Left lobe of liver (tissue), 2 donors: Measurements from ENCODE around the gene TACC2. TPM values are rescaled to one million over a fixed set of nuclear protein-coding genes. Genes with fewer than 3 reads are reported as not detected.

Experiments
- ATAC-seq: fragments of 200-7000 bp; cut with Tn5 transposase; one replicate; pipeline ENCODE4 v1.9.1; 2020; ENCODE audit warnings: mild to moderate bottlenecking, moderate library complexity
- DNase-seq: peaks from one replicate; pipeline ENCODE4 v3.0.0-alpha.2; 2020; ENCODE audit warnings: low spot score
- total RNA-seq: library from RNA; stranded (reverse); gene quantifications from one replicate; pipeline ENCODE4 v1.2.1, GENCODE V29; 2021
- donor health status: DM: no; HTN: no; CAD: no; lungs with moderate emphysema.
- donor health status: DM: no; HTN: yes; CAD: no.

Gene TACC2
- total RNA-seq, 1 donor from 2014 or later, result 21.5 TPM

DNA sequence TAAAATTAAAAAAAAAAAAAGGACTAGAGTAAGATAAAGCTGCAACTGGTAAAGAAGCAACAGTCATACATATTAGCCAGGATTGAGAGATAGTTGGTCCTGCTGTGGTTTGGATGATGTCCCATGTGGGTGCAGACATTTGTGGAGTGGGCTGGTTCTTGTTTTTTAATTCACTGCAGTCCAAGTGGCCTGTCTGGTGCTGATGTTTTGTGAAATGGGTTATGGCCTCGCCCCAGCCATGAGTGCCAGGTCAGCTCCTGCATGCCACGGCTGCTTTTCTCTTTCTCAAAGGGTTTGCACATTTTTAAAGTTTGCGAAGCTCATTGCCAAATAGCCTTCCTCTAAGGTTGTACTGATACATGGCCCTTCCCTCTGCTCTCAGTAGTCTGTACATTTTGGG, 268.1 kb downstream of the TACC2 start:
- no peak for ATAC-seq

DNA sequence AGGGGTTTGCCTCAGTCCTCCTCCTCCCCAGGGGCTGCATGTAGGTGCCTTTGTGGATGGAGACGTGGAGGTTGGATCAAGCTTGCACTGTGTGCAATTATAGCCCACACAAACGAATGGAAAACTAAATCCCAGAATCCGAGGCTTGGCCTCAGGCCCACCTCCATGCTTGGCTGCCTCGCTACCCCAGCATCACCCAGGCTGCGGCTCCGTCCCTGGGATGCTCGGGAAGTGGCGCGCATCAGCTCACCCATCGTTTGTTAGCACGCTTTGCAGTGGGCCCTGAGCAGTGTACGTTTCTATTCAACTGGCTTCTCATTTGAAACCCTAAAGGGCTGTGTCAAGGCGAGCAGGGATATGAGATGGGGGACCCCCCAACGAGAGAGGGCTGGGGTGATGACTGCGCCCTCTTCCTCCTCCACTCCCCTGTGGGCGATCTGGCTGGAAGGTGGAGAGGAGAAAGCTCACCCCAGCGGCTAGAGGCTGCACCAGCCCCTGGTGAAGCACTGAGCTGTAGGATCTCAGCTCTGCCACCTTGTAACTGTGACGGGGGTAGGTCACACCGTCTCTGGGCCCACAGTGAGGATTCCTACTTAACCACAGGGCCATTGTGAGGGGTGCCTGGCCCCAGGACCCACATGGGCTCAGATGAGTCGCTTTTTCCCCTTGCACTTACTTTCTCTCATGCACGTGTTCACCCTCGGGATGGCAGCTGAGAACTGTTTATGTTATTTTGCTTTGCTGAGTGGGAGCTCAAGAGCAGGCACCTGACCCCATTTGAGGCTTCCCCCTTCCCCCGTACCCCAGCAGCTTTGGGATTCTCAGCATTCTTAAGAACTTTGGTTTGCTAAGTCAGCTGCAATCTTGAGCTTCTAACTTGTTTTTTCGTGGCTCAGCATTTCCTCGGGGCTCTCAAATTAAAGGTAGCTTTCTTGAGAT, 269.4 kb downstream of the TACC2 start:
- DNase-seq, result peak; percentile 16
- no peak for ATAC-seq

More for the DNA sequence above, 268.1 kb downstream of the TACC2 start:
- DNase-seq, result no peak

DNA sequence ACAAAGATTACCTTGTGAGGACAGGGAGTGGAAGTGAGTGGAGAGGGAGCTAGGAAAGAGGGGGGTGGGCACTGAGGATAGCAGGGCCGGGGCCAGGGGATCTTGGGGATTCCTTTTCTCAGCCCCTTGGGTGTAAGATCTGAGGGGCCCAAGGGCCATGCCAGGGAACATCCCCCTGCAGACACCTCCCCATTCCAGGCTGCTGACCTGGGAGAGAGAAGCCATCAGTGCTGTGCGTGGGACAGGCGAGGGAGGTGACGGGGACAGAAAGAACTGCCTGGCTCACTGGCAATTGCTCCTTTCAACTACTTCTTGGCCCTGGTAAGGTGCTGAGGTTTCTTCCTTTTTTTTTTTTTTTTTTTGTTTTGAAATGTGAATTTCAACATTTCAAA, 270.1 kb downstream of the TACC2 start:
- DNase-seq (peak; percentile 16), ATAC-seq (no peak)

DNA sequence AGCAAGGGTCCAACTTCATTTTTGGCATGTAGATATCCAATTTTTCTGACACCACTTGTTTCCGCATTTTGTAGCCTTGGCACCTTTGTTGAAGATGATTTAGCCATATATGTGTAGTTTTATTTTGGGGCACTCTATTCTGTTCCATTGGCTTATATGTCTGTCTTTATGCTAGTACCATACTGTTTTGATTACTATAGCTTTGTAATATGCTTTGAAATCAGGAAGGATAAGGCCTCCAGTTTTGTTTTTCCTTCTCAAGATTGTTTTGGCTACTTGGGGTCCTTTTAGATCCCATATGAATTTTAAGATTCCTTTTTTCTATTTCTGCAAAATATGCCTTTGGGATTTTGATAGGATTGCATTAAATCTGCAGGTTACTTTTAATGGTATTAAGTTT, 272.6 kb downstream of the TACC2 start:
- DNase-seq (no peak), ATAC-seq (no peak)

DNA sequence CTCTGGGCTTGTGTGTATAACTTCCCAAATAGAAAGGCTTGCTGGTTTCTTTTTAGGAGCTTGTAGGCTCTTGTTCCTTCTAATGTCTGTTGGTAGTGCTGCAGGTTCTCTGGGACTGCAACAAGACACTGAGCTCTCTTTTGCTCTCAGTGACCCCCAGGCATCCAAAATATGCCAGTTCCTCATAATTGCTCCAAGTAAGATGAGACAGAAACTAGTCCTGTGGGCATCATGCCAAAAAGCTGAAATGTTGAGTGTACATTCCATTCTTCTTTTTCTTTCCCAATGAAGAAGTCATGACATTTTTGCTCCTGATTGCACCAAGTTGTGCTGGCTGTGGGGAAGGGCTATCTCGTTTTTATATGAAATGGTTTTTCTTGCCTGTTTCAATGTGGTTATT, 275.0 kb downstream of the TACC2 start:
- no peak for ATAC-seq
- DNase-seq, result no peak

DNA sequence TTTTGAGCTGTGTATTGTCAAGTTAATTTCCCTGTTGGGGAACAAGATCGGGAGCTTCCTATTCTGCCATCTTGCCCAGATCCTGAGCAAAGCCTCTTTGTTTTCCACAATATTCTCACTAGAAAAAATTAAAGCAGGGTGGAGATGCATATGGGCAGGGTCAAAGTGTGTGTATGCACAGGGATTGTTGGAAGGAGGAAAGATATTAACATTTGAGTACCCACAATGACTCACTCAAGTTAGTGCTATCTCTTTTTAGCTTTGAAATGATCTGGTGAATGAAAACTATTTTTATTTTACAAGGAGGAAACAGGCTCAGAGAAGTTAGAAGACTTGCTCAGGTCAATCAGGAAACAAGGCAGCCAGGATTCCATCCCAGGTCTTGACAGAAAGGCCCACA, 275.5 kb downstream of the TACC2 start:
- DNase-seq (no peak), ATAC-seq (no peak)

DNA sequence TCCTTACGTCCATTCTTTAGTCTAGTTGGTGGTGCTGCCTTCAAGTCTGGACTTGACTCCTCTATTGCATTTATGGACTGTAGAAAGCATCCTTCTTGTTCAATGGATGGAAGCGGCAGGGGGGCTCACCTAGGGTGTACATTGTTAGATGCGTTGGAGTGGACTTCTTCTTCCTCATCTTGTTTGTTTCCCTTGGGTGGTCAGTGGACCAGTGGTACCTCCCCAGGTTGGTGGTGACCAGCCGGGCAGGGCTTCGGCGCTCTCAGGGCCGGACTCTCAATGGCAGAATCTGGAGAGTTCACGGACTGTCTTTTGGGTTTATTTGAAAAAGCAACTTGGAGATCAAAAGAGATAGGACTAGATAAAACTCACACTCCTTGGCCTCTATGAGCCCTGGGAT, 276.0 kb downstream of the TACC2 start:
- ATAC-seq, result no peak
- no peak for DNase-seq

DNA sequence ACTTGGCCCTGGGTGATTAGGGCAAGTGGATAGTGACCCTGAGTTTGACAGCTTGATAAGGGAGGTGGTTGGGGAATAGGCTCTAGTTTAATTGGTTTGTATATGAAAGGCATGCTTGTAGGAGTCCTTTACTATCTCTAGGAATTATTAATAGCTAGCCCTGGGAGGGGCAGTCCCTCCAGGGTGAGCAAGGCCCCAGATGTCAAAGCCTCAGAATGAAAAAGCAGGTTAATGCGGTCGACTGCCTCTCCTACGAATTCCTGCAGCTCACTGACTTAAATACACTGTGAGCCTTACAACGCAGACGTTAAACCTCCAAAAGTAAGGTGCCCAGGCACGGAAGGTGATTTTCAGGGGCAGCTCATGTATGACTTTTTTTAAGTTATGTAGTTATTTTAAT, 276.9 kb downstream of the TACC2 start:
- DNase-seq (no peak), ATAC-seq (no peak)

DNA sequence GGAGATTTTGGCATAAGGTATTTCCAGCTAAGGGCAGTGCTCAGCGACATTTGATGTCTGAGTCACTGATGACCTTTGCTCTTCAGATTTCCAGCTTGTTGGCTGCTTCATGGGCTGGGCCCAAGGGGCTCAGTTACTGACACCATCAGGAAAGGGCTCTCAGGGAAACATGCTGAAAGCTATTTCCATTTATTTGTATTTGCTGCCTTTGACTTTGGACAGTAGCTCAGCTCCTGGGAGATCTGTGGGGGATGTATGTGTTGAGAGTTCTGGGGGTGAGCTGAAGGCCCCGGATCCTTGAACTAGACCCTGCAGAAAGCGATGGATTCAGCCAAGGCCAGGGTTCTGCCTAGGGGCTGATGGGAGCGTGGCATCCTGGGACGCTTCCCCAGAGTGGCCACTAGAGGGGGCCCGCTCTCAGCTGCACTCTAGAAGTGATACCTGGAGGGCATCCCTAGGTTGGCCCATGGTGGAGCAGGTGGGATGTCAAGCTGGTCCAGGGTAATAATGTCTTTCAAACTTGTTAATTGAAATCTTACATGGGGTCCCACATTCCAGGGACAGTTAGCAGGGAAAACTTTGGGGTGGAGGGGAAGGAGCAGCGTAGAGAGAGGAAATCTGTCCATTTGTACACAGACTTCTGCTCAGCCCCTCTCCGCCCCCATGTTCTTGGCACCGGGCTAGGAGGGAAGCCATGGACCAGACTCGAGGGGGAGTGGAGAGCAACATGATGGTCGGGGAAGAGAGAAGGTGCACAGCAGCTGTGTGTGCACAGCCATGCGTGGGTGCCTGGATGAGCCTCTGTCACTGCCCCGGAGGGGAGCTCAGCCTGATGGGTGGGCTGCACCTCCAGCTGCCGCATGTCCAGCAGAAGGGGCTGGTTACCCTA, 279.1 kb downstream of the TACC2 start:
- peak; percentile 54 for DNase-seq

DNA sequence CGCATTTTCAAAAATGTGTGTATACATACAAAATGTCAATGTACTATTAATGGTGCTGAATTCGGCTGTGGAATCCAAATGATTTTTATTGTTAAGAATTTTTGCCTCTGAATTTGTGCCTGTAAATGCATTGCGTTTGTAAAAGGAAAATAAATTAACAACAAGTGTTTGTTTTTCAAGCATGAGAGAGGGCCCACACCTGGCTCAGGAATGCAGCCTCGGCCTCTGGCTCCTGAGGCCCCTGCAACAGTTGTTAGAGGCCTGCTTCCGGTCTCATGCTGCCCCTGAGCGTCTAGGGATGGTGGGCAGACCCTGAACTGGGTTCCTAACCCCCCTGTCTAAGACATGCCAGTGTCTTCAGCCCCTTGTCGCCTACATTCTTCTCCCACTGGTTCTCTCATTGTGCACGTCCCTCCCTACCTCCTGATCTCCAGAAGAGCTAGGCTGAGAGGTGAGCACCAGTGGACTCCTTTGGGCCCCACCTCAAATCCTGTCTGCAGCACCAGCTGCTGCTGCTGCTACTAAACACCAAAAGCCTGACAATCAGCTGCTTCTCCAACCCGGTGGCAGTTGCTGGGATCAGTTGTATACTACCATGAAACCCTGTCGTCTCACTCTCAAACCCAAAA, 280.2 kb downstream of the TACC2 start:
- ATAC-seq (no peak), DNase-seq (no peak)

More for the DNA sequence above, 279.1 kb downstream of the TACC2 start:
- peak; percentile 97 for ATAC-seq

DNA sequence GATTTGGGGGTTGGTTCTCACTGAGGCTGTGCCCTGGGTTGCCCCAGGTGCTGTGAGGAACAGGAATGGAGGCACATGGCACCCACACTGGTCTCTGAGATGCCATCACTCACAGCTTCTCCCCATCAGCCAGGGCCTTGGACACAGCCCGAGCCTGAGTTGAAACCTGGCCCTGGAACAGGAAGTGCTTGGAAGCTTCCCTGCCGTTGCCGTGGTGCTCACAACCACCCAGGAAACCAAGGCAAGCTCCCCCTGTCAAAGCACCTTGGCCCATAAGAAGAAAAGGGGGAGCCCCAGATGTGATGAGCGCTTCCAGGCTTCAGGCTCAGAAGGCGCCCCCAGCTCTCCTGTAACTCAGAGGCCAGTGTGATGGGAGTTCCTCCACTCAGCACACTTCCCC, 282.1 kb downstream of the TACC2 start, which contains the start of gene BTBD16:
BTBD16 (plus strand) TSS at position 221 of the 400 bp plus-strand sequence. CDS start 3,786 bp downstream, outside the sequence.
- DNase-seq, result no peak
- no peak for ATAC-seq

DNA sequence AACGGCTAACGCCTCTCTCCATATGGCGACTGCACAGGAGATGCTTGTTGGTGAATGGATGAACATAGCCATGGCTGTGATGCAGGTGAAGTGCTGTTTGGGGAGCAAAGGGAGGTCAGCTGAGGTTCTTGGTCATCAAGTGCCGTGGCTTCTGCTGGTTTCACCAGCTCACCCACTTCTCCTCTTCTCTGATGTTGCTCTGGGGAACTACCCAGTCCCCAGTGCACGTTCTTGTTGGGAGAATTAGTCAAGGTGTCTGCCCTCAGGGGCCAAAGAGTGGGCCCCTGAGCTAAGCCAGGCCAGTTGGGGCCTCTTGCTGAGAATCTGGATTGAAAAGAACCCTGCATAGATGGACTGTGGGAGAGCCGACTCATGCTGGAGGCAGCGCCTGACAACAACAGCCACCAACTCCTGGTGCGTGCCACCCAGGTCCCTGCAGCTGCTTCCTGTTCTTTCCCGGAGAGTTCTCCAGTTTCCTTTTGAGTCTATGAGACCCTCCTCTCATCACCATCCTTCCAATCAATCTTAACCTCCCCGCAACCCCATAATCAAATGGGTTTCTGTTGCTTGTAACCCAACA, 285.1 kb downstream of the TACC2 start:
- DNase-seq, result no peak

DNA sequence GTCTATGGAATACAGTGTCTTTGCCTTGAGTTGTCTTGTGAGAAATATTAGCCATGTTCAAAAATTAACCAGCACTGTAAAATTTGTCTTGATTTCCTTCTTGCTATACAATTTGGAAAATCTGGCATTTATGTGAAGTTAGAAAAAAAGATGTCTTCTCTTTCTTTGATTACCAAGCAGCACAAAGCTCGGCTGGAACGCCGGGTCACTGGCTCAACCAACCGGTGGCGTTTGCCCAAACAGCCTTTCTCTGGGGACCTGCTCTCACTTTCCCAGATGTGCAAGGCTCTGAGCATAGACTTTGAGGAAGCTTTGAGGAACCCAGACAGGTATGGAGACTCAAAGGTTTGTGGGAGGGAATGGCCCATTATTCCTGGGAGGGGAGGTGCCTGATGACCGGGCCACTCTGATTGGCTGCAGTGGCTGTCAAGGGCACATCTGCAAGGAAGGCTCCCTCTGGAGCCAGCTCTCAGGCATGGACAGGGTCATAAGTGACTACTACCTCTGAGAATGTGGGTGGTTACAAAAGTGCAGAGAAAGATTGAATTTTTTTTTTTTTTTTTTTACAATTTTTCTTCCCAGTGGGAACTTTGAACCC, 287.7 kb downstream of the TACC2 start:
- DNase-seq (peak; percentile 23), ATAC-seq (peak; percentile 53)

More for the DNA sequence above, 285.1 kb downstream of the TACC2 start:
- no peak for ATAC-seq

DNA sequence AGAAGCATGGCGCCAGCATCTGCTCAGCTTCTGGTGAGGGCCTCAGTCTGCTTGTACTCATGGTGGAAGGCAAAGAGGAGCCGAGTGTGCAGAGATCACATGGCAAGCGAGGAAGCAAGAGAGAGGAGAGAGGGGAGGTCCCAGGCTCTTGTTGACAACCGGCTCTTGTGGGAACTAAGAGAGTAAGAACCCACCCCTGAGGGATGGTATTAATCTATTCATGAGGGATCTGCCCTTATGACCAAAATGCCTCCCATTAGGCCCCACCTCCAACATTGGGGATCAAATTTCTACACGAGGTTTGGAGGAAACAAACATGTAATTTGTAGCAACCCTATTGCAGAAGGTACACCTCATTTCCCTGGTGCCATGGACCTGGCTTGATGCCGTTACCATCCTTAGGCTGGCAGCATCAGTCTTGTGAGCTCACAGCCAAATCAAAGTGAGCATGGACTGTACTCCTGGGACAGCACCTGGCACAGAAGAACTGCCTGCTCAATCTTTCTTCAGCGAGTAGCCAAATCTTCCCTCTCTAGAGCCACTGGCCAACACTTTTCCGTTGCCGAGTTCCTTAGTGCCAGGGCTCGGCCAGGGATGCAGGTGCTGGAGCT, 288.7 kb downstream of the TACC2 start:
- no peak for ATAC-seq
- DNase-seq, result peak; percentile 21

DNA sequence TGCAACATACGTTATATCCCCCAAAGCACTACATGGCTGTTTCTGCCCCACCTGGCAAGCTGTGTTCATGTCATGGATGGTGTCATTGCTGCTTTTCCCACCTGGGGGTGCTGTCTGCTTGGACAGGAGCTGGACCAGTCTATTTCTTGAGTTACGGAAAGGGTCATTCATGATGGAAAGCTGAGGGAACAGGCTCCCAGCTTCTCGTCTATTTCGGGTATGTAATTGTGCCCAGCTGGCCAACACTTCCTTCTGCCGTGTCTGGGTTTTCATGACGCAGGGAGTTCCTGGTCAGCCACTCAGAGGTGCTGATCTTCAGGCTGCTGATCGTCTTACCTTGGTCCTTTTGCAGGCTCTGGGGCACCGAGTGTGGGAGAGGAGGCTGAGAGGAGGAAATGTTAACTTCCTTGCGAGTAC, 290.8 kb downstream of the TACC2 start:
- DNase-seq, result peak; percentile 48
- peak; percentile 83 for ATAC-seq

DNA sequence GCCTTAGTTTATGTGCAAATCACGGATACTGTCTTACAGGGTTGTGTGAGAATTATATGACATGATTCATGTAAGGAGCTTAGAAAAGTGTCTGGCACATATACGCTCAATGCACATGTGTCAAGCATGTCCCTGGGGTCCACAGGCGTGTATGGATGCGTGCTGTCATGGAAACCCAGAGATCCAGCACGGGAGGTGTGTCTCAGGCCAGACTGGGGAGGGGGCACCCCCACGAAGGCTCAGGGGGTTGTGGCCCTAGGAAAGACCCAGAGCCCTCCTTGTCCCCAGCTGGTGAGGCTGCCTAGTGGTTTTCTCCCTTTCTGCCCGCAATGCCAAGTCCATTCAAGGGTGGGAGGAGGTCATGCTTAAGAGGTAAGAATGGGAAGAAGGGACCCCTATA, 291.2 kb downstream of the TACC2 start:
- no peak for ATAC-seq
- DNase-seq, result peak; percentile 33

DNA sequence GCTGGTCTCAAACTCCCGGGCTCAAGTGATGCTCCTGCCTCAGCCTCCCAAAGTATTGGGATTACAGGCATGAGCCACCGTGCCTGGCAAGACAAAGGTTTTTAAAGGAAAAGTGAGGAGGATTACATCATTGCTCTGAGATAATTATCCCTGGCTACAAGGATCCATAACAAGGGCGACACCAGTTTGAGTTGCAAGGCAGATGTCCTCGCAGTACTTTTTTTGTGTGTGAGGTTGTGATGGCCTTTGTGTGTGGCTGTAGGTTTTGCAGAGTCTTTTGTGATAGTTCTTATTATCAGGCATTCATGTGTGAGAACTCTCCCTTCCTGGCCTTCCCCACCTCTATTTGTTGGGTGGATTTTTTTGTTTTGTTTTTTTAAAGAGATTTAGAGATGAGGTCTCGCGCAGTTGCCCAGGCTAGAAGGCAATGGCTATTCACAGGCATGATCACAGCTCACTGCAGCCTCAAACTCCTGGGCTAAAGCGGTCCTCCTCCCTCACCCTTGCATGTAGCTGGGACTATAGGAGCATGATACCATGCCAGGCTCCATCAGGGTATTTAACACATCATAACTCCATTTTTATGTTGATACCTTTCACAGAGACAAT, 292.2 kb downstream of the TACC2 start:
- DNase-seq (peak; percentile 23), ATAC-seq (no peak)

DNA sequence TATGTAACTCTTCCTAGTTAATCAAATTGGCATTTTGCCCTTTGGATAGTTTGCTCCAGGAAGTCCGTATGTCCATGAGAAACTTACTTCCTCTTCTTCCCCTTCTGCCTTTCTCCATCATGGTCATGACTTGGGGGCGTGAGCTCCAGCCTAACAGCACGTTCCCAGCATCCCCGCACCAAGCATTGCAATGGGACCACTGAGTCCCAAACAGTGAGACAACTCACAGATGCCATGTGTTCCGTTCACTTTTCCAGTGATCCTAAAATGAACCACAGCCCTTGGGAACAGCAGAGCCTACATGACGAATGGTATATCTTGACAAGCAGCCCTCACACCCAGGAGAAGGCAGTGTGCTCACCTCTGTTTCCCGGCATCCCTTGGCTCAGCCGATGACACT, 292.8 kb downstream of the TACC2 start:
- ATAC-seq, result no peak
- no peak for DNase-seq

DNA sequence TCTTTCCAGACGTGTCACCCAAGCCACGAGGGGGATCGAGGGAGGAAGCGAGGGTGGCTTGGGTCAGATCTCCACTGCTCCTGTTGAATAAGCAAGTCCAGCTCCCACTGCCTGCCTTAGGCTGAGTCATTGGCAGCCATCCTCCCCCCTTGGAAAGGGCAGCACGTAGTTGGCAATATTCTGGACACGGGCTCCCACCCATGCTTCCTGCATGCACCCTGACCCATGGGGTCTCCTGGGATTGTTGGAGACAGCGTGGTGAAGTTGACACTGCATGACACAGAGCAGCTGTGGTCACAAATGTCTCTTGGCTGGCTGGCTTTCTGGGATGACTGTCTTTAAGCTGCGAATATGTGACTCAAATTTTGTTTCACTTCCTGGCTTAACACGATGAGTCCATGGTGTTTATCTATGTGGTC, 293.3 kb downstream of the TACC2 start:
- peak; percentile 40 for DNase-seq
- no peak for ATAC-seq
